Caco-2 (cell line): ENCODE data around the gene NLGN4X. TPM values are rescaled to one million over a fixed set of nuclear protein-coding genes. Genes with fewer than 3 reads are reported as not detected.

Source experiments
- BruUV-seq: library from RNA; stranded (reverse); fragments of 400-500 nt; replicated peaks from 2 replicates; lab custom pipeline; 2021; lab: Mats Ljungman, UMichigan
- CTCF ChIA-PET: fragments of 300-600 bp; sonication (Branson Sonifier 250); formaldehyde crosslinking; loops from one replicate; lab custom pipeline; 2022; ENCODE audit warnings: antibody characterized with exemption; lab: Charles Lee
- POLR2A ChIA-PET: fragments of 300-600 bp; sonication (Branson Sonifier 250); formaldehyde crosslinking; loops from one replicate; lab custom pipeline; 2022; ENCODE audit warnings: antibody characterized with exemption; lab: Charles Lee
- DNase-seq, 2 experiments: peaks; one replicate each; pipeline versions ENCODE4 v3.0.0 to v3.0.0-alpha.2; 2020 to 2022
- H3K27me3 ChIP-seq: replicated peaks from 2 replicates; pipeline ENCODE4 v1.6.0; 2011; ENCODE audit warnings: low read length; ENCODE audit not compliant: control insufficient read depth, insufficient read depth
- H3K36me3 ChIP-seq: 2 replicates; pipeline ENCODE4 v1.5.1; 2011; ENCODE audit warnings: low read length; ENCODE audit not compliant: control insufficient read depth, insufficient read depth
- H3K4me1 ChIP-seq: fragments of 250-450 bp; sonication (Bioruptor Pico); 2 replicates; pipeline ENCODE4 v1.5.1; 2020; ENCODE audit warnings: mild to moderate bottlenecking
- H3K4me3 ChIP-seq: 2 replicates; pipeline ENCODE4 v1.5.1; 2011; ENCODE audit warnings: low read depth, mild to moderate bottlenecking, control low read depth, low read length
- H3K9me3 ChIP-seq: fragments of 250-450 bp; sonication (Bioruptor Pico); 2 replicates; pipeline ENCODE4 v1.5.1; 2020; ENCODE audit warnings: mild to moderate bottlenecking, moderate library complexity
- H3K27ac Mint-ChIP-seq: one replicate; pipeline ENCODE4 v1.8.0; 2022; ENCODE audit warnings: mixed read lengths; ENCODE audit not compliant: unreplicated experiment
- H3K27me3 Mint-ChIP-seq: one replicate; pipeline ENCODE4 v1.8.0; 2022; ENCODE audit warnings: mixed read lengths; ENCODE audit not compliant: insufficient read depth, unreplicated experiment
- H3K36me3 Mint-ChIP-seq: one replicate; pipeline ENCODE4 v1.8.0; 2022; ENCODE audit warnings: mild to moderate bottlenecking, mixed read lengths; ENCODE audit not compliant: insufficient read depth, unreplicated experiment
- H3K4me1 Mint-ChIP-seq: one replicate; pipeline ENCODE4 v1.8.0; 2022; ENCODE audit warnings: low read depth, mixed read lengths; ENCODE audit not compliant: unreplicated experiment
- H3K4me3 Mint-ChIP-seq: one replicate; pipeline ENCODE4 v1.8.0; 2022; ENCODE audit warnings: mild to moderate bottlenecking, moderate library complexity, mixed read lengths; ENCODE audit not compliant: unreplicated experiment
- H3K9me3 Mint-ChIP-seq: one replicate; pipeline ENCODE4 v1.8.0; 2022; ENCODE audit warnings: mixed read lengths; ENCODE audit not compliant: unreplicated experiment
- CTCF ChIP-seq, 2 experiments: fragments of 200-600 bp in 1 of 2; IDR thresholded peaks; 1 replicate in 1 of 2; 2 replicates in 1 of 2; pipeline versions ENCODE4 v1.5.1 to v1.8.0; 2011 to 2022; ENCODE audit warnings: antibody characterized with exemption in 1 of 2, control low read depth in 1 of 2, inconsistent platforms in 1 of 2, low read depth in 1 of 2, low read length in 1 of 2, mild to moderate bottlenecking in 1 of 2, moderate library complexity in 1 of 2; ENCODE audit not compliant: insufficient read depth in 1 of 2, severe bottlenecking in 1 of 2, unreplicated experiment in 1 of 2
- intact Hi-C: fragments of 100-400 bp; cut with micrococcal nuclease; formaldehyde crosslinking; loops from one replicate; pipeline ENCODE4 v1.10.0; 2022; ENCODE audit not compliant: unreplicated experiment
- total RNA-seq: library from RNA; stranded (reverse); gene quantifications from 2 replicates; pipeline ENCODE4 v1.2.3, GENCODE V29; 2022

NLGN4X gene
- total RNA-seq, 1 experiment from 2014 or later, result not detected

- no peak for TF ChIP-seq CTCF (IDR thresholded peaks at IDR 0.05; ENCODE audit: insufficient read depth in 1 of 2, low read depth in 1 of 2, low read length in 1 of 2, severe bottlenecking in 1 of 2, unreplicated experiment in 1 of 2)
- Mint-ChIP-seq H3K4me1 (no peaks in the 10 kb centered on the region), H3K27me3 (no peaks in the 10 kb centered on the region), H3K36me3 (no peaks in the 10 kb centered on the region), H3K4me3 (no peak overlapping the region), H3K27ac (no peak overlapping the region), H3K9me3 (no peaks in the 10 kb centered on the region)
- Histone ChIP-seq H3K4me1 (no peaks in the 10 kb centered on the region), H3K27me3 (no peaks in the 10 kb centered on the region), H3K36me3 (no peaks in the 10 kb centered on the region), H3K4me3 (no peak overlapping the region), H3K9me3 (no peaks in the 10 kb centered on the region)
- DNase-seq, result no peak
- ChIA-PET CTCF (no interaction called here), POLR2A (no interaction called here)
- intact Hi-C loops, result no loop called here
- BruUV-seq, result no TSS peak
Measured at GRCh38 chrX:6187256-6187655, 41.4 kb downstream of the NLGN4X start.

- no peaks in the 10 kb centered on the region for H3K4me1 Mint-ChIP-seq
- no peaks in the 10 kb centered on the region for H3K27me3 ChIP-seq
- DNase-seq, result no peak
- no peak overlapping the region for H3K4me3 ChIP-seq
- peaks cover 3% of the 10 kb centered on the region for H3K27me3 Mint-ChIP-seq
- TF ChIP-seq CTCF (IDR thresholded peaks at IDR 0.05; ENCODE audit: insufficient read depth in 1 of 2, low read depth in 1 of 2, low read length in 1 of 2, severe bottlenecking in 1 of 2, unreplicated experiment in 1 of 2), result no peak
- no peak overlapping the region for H3K4me3 Mint-ChIP-seq
- ChIA-PET POLR2A (no interaction called here), CTCF (no interaction called here)
- H3K27ac Mint-ChIP-seq, result no peak overlapping the region
- H3K9me3 ChIP-seq, result no peaks in the 10 kb centered on the region
- intact Hi-C loops, result no loop called here
- no peaks in the 10 kb centered on the region for H3K36me3 Mint-ChIP-seq
- no TSS peak for BruUV-seq
- no peaks in the 10 kb centered on the region for H3K4me1 ChIP-seq
- no peaks in the 10 kb centered on the region for H3K36me3 ChIP-seq
- no peaks in the 10 kb centered on the region for H3K9me3 Mint-ChIP-seq
Measured at GRCh38 chrX:6184900-6185515, 43.7 kb downstream of the NLGN4X start.

GRCh38 chrX:6175914-6176313 is 52.8 kb downstream of the NLGN4X start:
- Mint-ChIP-seq H3K4me1 (no peaks in the 10 kb centered on the region), H3K27ac (no peak overlapping the region), H3K36me3 (no peaks in the 10 kb centered on the region), H3K4me3 (no peak overlapping the region), H3K9me3 (no peaks in the 10 kb centered on the region), H3K27me3 (no peaks in the 10 kb centered on the region)
- no peak for TF ChIP-seq CTCF (IDR thresholded peaks at IDR 0.05; ENCODE audit: insufficient read depth in 1 of 2, low read depth in 1 of 2, low read length in 1 of 2, severe bottlenecking in 1 of 2, unreplicated experiment in 1 of 2)
- H3K9me3 ChIP-seq, result no peaks in the 10 kb centered on the region
- POLR2A ChIA-PET, result no interaction called here
- H3K36me3 ChIP-seq, result no peaks in the 10 kb centered on the region
- no peaks in the 10 kb centered on the region for H3K4me1 ChIP-seq
- no peak for DNase-seq
- intact Hi-C loops, result no loop called here
- H3K4me3 ChIP-seq, result no peak overlapping the region
- CTCF ChIA-PET, result no interaction called here
- H3K27me3 ChIP-seq, result no peaks in the 10 kb centered on the region
- no TSS peak for BruUV-seq
